ENCODE measurements around the gene EAF1. TPM values are rescaled to one million over a fixed set of nuclear protein-coding genes. Genes with fewer than 3 reads are reported as not detected.

Gene EAF1
- total RNA-seq, 1 donor from 2014 or later, result 23.1 TPM

GRCh38 chr3:15465876-15466585, 38.6 kb downstream of the EAF1 start:
- no peak for DNase-seq (ENCODE audit: extremely low spot score, unreplicated experiment)
- Mint-ChIP-seq H3K4me3 (no peak overlapping the region), H3K36me3 (no peaks in the 10 kb centered on the region), H3K9me3 (no peaks in the 10 kb centered on the region), H3K27ac (no peak overlapping the region), H3K4me1 (ENCODE audit: unreplicated experiment) (no peaks in the 10 kb centered on the region), H3K27me3 (no peaks in the 10 kb centered on the region)
- TF ChIP-seq CTCF (conservative IDR thresholded peaks at IDR 0.05), result no peak

GRCh38 chr3:15467227-15468181, 40.1 kb downstream of the EAF1 start:
- no peak for TF ChIP-seq CTCF (conservative IDR thresholded peaks at IDR 0.05)
- Mint-ChIP-seq H3K4me3 (no peak overlapping the region), H3K4me1 (ENCODE audit: unreplicated experiment) (no peaks in the 10 kb centered on the region)

GRCh38 chr3:15470261-15470660, 42.9 kb downstream of the EAF1 start:
- Mint-ChIP-seq H3K27ac (no peak overlapping the region), H3K9me3 (no peaks in the 10 kb centered on the region), H3K4me1 (ENCODE audit: unreplicated experiment) (no peaks in the 10 kb centered on the region), H3K36me3 (no peaks in the 10 kb centered on the region), H3K27me3 (no peaks in the 10 kb centered on the region), H3K4me3 (no peak overlapping the region)
- no peak for TF ChIP-seq CTCF (conservative IDR thresholded peaks at IDR 0.05)
- DNase-seq (ENCODE audit: extremely low spot score, unreplicated experiment), result no peak

More at GRCh38 chr3:15467227-15468181, 40.1 kb downstream of the EAF1 start:
- no peak for DNase-seq (ENCODE audit: extremely low spot score, unreplicated experiment)
- H3K9me3 Mint-ChIP-seq, result no peaks in the 10 kb centered on the region
- H3K36me3 Mint-ChIP-seq, result no peaks in the 10 kb centered on the region
- no peak overlapping the region for H3K27ac Mint-ChIP-seq
- no peaks in the 10 kb centered on the region for H3K27me3 Mint-ChIP-seq

GRCh38 chr3:15470849-15471248, 43.5 kb downstream of the EAF1 start:
- H3K27me3 Mint-ChIP-seq, result no peaks in the 10 kb centered on the region
- DNase-seq (ENCODE audit: extremely low spot score, unreplicated experiment), result no peak
- no peak overlapping the region for H3K27ac Mint-ChIP-seq
- H3K36me3 Mint-ChIP-seq, result no peaks in the 10 kb centered on the region
- H3K4me3 Mint-ChIP-seq, result no peak overlapping the region
- TF ChIP-seq CTCF (conservative IDR thresholded peaks at IDR 0.05), result no peak
- H3K4me1 Mint-ChIP-seq (ENCODE audit: unreplicated experiment), result no peaks in the 10 kb centered on the region
- H3K9me3 Mint-ChIP-seq, result no peaks in the 10 kb centered on the region

GRCh38 chr3:15471861-15472260, 44.5 kb downstream of the EAF1 start:
- H3K27ac Mint-ChIP-seq, result no peak overlapping the region
- H3K4me1 Mint-ChIP-seq (ENCODE audit: unreplicated experiment), result no peaks in the 10 kb centered on the region
- H3K36me3 Mint-ChIP-seq, result no peaks in the 10 kb centered on the region
- no peaks in the 10 kb centered on the region for H3K9me3 Mint-ChIP-seq
- DNase-seq (ENCODE audit: extremely low spot score, unreplicated experiment), result no peak
- no peak for TF ChIP-seq CTCF (conservative IDR thresholded peaks at IDR 0.05)
- no peak overlapping the region for H3K4me3 Mint-ChIP-seq
- no peaks in the 10 kb centered on the region for H3K27me3 Mint-ChIP-seq

Measured in type B pancreatic cell (in vitro differentiated cells).